Head of caudate nucleus (tissue), 42 donors: Measurements from ENCODE around the gene TADA2B.

ENCODE experiments used
- DNase-seq, 42 donors: peaks; one replicate each; pipeline versions ENCODE4 v3.0.0 to v3.0.0-alpha.2; 2020 to 2021; ENCODE audit warnings: mixed read lengths in 7 of 42
- intact Hi-C: fragments of 100-400 bp; cut with DNase I; formaldehyde crosslinking; loops from one replicate; pipeline ENCODE4 v1.15.0; 2022

TADA2B gene

DNA sequence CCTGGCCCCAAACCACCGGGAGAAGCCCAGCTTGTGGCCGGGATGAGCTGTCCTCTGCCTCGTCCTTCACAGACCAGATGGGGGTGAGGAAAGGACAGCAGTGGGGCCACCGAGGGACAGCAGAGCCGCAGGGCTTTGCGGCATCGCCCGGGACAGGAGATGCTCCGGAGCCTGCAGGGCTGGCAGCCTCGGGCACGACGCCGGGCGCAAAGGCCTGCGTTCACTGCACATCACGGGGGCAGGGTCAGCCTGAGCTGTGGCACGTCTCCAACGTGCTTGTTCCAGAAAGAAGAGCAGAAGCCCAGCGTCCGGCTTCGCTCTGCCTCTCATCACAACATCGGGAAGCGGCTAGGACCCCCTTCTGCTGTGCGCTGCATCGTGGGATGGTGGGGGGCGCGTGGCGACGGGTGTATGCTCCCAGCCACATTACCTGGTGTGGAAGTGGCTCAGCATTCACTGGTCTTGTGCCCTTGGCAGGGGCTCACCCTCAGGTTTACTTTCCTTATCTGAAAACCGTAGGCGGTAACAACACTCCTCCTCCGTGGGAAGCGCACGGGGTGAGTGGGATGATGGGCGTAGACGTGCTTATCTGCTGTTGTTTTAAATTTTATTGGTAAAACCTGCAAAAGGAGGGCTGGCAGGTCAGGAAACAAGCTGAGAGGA lies 7.4 kb downstream of the TADA2B start:
- intact Hi-C loops: no loop called here
- no peak for DNase-seq

DNA sequence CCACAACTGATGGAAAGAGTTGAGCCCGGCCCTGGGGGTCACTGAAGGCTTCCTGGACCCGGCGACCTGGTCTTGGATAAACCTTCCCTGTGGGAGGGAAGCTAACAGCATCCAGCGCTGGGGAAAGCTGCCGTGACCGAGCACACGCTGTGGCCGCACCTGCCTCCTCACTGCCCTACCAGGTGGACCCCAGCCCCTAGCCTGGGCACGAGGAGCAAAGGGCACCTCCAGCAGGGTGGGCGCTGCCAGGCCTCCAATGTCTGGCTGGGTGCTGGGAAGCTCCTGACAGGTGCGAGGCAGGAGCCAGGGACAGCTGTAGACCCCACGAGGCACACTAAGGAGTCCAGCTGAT lies 7.9 kb downstream of the TADA2B start:
- no peak for DNase-seq
- intact Hi-C loops: no loop called here

DNA sequence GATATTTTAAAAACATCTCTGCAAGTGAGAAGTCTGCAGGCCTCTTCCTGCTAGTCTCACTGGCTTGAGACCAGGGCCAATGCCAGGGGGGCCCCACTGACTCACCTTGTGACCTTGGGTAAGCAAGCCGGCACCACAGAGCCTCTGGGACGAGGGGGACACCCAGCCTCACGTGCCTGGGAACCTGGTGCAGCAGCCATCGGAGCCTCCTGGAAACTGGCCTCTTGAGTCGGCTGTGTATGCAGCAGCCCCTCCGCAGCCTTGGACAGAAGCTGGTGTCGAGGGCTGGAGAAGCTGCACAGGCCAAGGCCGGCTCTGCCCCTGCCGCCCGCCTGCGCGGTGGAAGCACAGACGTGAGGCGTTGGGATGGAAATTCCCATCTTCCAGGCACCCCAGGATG lies 8.7 kb downstream of the TADA2B start:
- no peak for DNase-seq
- intact Hi-C loops: no loop called here

GRCh38 chr4:7052313-7052712 lies 9.1 kb downstream of the TADA2B start:
- DNase-seq: no peak
- intact Hi-C loops: no loop called here

- intact Hi-C loops: no loop called here
- DNase-seq: peak in 12 of 42 donors; percentile 23 to 60 (median 48)
Measured at GRCh38 chr4:7052923-7053715, 9.9 kb downstream of the TADA2B start.

GRCh38 chr4:7054106-7054880 lies 11.1 kb downstream of the TADA2B start:
- no peak for DNase-seq
- intact Hi-C loops: no loop called here

GRCh38 chr4:7055111-7055989 lies 12.2 kb downstream of the TADA2B start:
- DNase-seq: no peak
- intact Hi-C loops: no loop called here

DNA sequence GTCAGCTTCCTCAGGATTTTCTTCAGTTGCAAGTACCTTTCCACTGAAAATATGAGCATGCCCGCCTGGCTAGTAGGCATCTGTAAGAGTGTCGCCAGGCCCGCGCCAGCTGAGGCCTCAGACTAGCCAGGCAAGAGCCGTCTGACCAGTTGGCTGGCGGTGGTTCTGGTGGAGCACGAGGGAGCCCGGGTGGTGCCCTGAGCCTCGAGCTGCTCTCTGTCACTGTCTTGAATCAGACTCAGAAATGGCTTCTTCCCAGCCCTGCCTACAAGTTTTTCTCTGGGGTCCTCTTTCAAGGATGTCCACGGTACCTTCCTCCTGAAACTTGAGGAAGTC lies 12.8 kb downstream of the TADA2B start:
- no peak for DNase-seq
- intact Hi-C loops: no loop called here

DNA sequence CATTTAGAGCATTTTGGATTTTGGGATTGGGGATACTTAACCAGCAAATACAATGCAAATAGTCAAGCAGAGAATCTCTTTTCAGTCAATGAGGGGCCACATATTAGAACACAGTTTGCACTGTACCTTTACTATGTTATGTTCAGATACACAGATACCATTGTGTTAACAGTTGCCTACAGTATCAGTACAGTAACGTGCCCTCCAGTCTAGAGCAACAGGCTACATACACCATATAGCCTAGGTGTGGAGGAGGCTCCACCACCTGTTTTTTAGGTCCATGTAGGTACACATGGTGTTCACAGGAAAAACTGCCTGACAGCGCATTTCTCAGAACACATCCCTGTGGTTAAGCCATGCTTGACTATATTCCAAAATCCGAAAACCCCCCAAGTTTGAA lies 15.6 kb downstream of the TADA2B start:
- no peak for DNase-seq
- intact Hi-C loops: no loop called here

- DNase-seq: no peak
- intact Hi-C loops: no loop called here
Measured at GRCh38 chr4:7059662-7060061, 16.5 kb downstream of the TADA2B start.

- DNase-seq: no peak
- intact Hi-C loops: no loop called here
Measured at GRCh38 chr4:7060346-7061150, 17.4 kb downstream of the TADA2B start.

DNA sequence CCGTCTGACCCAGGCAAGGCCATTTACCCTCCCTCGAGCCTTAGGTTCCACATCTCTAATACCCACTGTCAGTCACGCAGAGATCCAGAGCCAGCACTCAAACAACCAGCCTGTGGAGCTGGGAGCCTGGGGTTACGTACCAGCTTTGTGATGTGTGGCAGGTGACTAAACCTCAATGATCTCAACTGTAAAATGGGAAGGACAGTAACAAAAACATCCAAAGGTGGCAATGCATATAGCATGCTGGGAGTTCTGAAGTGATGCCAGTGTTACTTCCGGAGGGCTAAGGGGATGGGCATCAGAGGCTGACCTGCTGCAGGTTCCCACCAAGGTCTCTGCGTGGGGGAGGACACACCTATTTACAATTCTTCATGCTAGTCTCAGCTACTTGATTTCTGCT lies 18.6 kb downstream of the TADA2B start:
- intact Hi-C loops: no loop called here
- DNase-seq: no peak

GRCh38 chr4:7062816-7063215 lies 19.6 kb downstream of the TADA2B start:
- DNase-seq: no peak
- intact Hi-C loops: no loop called here

DNA sequence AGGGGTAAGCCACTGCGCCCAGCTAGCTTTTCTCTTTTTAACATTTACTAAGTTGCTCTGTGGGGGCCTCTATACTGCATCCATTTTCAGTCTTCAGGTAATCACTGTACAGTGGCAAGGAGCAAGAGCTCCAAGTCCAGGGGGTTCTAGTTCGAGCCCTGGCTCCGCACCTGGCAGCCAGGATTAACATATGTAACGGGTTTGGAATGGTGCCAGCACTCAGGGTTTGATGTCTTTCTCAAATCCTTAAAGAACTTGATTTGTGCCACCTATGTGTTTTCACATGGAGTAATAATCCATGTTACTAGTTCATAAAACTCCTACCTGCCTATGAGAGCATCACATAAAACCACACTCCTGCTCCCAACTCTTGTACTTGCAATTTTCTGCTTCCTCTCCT lies 20.2 kb downstream of the TADA2B start:
- intact Hi-C loops: no loop called here
- no peak for DNase-seq

DNA sequence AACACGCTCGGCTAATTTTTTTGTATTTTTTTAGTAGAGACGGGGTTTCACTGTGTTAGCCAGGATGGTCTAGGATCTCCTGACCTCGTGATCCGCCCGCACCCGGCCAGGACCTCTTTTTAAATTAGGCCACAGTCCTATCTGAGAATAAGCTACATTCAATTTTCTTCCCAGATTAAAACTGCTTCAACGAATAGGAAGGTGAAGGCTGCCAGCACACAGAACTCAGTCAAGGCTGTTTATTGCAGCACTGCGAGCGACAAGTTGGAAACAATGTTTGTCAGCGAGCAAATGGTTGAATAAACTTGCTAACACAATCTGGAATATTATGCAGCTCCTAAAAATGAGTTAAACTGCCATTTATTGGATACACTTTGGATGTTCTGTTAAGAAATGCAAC lies 22.8 kb downstream of the TADA2B start:
- peak in 1 of 42 donors; percentile 8 for DNase-seq
- intact Hi-C loops: loop anchor here (5.0 kb wide), 1 partner anchor 344 kb away; no protein-coding TSS in a partner anchor

DNA sequence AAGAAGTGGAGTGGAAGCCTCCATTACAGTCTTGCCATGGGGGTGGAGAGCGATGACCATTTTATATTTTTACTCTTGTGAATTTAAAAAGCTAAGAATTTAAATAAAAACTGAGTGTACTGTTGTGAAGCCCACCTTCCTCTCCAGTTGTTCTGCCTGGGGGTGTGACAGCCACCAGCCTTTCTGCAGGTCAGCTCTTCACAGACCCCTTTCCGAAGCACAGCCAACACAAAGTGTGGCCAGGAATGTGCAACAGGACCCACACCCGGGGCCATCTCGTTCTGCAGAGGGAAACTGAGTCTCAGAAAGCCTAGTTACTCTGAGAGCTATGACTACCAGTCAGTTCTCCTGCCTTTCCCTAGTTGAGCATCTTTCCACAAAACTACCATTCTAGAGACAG lies 23.3 kb downstream of the TADA2B start:
- DNase-seq: peak in 1 of 42 donors; percentile 9
- intact Hi-C loops: loop anchor here (5.0 kb wide), 1 partner anchor 344 kb away; no protein-coding TSS in a partner anchor

DNA sequence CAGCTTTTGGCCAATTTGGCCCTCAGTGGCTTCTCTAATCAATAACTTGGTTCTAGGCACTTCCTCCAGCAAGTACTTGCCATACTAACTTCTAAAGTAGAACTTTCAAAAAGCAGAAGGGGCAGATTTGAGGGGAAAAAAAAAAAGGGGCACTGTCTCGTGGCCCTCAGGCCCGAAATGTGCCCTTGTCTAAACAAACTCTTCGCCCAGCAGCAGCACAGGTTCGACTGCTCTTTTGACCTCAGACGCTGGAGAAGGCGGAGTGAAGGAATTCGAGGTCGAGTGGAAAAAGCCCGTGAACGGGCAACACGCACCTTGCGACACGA lies 23.9 kb downstream of the TADA2B start:
- intact Hi-C loops: loop anchor here (5.0 kb wide), 1 partner anchor 345 kb away; no protein-coding TSS in a partner anchor
- no peak for DNase-seq
